ENCODE data around the gene TRAPPC4.
A peak's percentile ranks its signal among the peaks of the same experiment; 100 is the strongest.

DNA sequence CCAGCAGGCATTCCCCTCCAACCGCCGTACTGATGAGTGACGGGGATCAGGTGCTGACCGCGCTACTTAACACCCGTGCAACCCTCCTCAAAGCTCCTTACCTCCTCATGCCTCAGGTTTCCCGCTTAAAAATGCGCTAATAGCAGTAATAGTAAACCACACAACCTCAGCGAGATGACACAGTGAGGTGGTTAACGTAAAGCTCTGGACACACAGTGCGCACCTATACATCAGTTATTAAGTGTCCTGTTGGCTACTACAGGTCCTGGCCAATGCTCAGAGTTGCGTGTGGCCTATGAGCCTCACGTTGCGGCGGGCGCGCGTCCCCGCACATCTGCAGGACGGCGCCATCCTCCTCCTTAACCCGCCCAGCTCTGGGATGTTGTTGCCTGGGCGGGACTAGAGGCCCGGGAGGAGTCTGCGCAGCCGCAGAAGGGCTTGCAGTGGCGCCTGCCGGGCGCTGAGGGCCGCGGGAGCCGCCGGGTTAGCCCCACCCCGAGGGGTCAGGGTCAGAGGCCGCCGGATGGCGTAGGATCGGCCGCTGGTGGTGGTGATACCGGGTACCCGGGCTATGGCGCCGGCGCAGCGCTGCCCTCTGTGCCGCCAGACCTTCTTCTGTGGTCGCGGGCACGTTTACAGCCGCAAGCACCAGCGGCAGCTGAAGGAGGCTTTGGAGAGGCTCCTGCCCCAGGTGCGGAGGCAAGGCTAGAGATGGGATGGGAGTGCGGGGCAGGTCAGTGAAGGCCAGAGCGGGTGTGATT is 20.8 kb upstream of the TRAPPC4 start, which contains the start of gene CENATAC:
- TF ChIP-seq, protein P1, sequence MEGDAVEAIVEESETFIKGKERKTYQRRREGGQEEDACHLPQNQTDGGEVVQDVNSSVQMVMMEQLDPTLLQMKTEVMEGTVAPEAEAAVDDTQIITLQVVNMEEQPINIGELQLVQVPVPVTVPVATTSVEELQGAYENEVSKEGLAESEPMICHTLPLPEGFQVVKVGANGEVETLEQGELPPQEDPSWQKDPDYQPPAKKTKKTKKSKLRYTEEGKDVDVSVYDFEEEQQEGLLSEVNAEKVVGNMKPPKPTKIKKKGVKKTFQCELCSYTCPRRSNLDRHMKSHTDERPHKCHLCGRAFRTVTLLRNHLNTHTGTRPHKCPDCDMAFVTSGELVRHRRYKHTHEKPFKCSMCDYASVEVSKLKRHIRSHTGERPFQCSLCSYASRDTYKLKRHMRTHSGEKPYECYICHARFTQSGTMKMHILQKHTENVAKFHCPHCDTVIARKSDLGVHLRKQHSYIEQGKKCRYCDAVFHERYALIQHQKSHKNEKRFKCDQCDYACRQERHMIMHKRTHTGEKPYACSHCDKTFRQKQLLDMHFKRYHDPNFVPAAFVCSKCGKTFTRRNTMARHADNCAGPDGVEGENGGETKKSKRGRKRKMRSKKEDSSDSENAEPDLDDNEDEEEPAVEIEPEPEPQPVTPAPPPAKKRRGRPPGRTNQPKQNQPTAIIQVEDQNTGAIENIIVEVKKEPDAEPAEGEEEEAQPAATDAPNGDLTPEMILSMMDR (IDR thresholded peaks at IDR 0.05), result no peak
- TF ChIP-seq POLR2AphosphoS5 (IDR thresholded peaks at IDR 0.05), result peak; percentile 70 to 91 (median 80)
- no peak for TF ChIP-seq POLR2A (IDR thresholded peaks at IDR 0.05)
- no peak for TF ChIP-seq EP300 (IDR thresholded peaks at IDR 0.05)
